H7 (cell line): Measurements from ENCODE around the gene ZNF652. TPM values are rescaled to one million over a fixed set of nuclear protein-coding genes. Genes with fewer than 3 reads are reported as not detected.
"Not testable (repeated sequence)": the region's sequence is repeated elsewhere in the genome, so short reads cannot be mapped to it uniquely, and the experiment has no call there.

Experiments
- DNase-seq: peaks from one replicate; pipeline ENCODE4 v3.0.0; 2012
- H3K27me3 ChIP-seq: 2 replicates; pipeline ENCODE4 v1.6.0; 2011; ENCODE audit warnings: mild to moderate bottlenecking, low read length; ENCODE audit not compliant: control insufficient read depth, insufficient read depth
- H3K36me3 ChIP-seq: replicated peaks from 2 replicates; pipeline ENCODE4 v1.5.1; 2011; ENCODE audit warnings: low read length; ENCODE audit not compliant: control insufficient read depth, insufficient read depth
- H3K4me3 ChIP-seq: 2 replicates; pipeline ENCODE4 v1.5.1; 2011; ENCODE audit warnings: low read depth, mild to moderate bottlenecking, control low read depth, low read length, moderate library complexity; ENCODE audit not compliant: insufficient read depth
- total RNA-seq: library from RNA; depleted of rRNA; stranded (reverse); fragments of >200 nt; shearing (Covaris generic); gene quantifications from 2 replicates; pipeline ENCODE4 v1.2.3, GENCODE V29; 2014

ZNF652 gene
- total RNA-seq, 1 experiment from 2014 or later = 22.9 TPM

DNA sequence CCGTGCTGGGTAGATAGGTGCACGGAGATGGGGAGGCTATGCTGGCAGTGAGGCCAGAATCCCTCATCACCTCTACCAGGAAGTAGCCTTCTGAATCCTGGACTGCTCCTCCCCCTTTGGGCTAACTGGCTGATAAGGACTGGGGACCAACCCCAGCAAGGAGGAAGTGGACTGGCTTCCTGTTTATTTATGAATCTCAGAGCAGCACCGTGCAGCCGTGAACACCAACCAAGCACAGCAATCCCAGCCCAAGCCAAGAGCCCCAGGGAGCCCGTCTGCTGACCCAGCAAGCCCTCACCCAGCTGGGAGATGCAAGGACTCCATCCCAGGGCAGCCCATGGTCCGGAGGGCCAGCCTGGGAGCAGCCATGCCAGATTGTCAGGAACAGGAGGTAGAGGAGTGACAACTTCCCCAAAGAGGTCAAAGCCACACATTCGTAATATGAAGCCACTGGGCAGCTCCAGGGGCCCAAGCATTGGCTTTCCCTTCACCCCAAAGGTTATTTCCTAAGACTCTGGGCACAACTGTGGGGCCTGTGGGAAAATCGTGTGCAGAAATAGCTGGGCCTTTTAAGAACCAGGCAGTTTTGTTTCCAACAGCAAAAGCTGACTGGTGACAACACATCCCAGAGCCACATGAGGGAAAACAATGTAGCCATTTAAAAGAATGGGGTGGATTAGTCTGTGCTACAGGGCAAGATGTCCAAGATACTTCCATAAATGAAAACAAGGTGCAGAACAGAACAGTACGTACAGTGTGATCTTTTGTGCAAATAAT lies 28.7 kb upstream of the ZNF652 start:
- DNase-seq = no peak
- no peak overlapping the region for H3K4me3 ChIP-seq
- H3K36me3 ChIP-seq = no peaks in the 10 kb centered on the region
- H3K27me3 ChIP-seq = no peaks in the 10 kb centered on the region

- H3K4me3 ChIP-seq, H3K36me3 ChIP-seq: not testable (repeated sequence)
These were observed 27.7 kb upstream of the ZNF652 start for GRCh38 chr17:49389514-49390347.

DNA sequence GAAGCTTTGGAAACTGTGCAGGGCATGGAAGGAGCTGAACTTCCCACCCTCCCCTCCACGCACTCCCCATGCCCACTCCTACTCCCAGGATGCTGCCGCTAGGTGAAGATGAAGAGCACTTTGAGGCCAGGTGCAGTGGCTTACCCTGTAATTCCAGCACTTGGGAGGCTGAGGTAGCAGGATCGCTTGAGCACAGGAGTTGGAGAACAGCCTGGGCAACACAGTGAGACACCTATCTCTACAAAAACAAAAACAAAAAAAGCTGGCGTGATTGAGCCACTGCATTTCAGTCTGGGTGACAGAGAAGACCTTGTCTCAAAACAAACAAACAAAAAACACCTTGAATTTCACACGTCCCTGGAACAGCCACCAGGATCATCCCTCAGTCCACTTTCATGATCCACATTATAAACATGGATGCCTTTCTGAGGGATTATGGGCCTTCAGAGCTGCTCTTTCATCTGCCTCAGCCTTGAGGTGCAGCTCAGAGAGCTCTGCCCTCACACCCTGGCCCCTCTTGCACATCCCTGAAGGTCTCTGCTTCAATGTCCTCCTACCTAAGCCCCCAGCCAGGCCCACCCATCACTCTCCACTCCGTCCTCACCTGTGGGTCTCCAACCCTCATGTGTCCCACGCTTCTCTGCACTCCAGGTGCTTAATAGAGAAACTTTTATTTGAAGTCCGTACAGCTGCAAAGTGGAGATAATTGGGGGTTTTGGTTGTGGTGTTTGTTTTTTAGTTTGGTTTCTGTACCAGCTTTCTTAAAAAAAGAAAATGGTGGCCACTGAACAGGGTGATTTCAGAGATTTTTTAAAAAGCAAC lies 26.9 kb upstream of the ZNF652 start:
- Histone ChIP-seq H3K27me3 (no peaks in the 10 kb centered on the region), H3K36me3 (no peaks in the 10 kb centered on the region), H3K4me3 (no peak overlapping the region)
- DNase-seq = no peak

More at GRCh38 chr17:49389514-49390347, 27.7 kb upstream of the ZNF652 start:
- H3K27me3 ChIP-seq, DNase-seq: not testable (repeated sequence)

- Histone ChIP-seq H3K27me3 (no peaks in the 10 kb centered on the region), H3K4me3 (no peak overlapping the region), H3K36me3 (no peaks in the 10 kb centered on the region)
- no peak for DNase-seq
These were observed 26.2 kb upstream of the ZNF652 start for GRCh38 chr17:49388290-49388640.

DNA sequence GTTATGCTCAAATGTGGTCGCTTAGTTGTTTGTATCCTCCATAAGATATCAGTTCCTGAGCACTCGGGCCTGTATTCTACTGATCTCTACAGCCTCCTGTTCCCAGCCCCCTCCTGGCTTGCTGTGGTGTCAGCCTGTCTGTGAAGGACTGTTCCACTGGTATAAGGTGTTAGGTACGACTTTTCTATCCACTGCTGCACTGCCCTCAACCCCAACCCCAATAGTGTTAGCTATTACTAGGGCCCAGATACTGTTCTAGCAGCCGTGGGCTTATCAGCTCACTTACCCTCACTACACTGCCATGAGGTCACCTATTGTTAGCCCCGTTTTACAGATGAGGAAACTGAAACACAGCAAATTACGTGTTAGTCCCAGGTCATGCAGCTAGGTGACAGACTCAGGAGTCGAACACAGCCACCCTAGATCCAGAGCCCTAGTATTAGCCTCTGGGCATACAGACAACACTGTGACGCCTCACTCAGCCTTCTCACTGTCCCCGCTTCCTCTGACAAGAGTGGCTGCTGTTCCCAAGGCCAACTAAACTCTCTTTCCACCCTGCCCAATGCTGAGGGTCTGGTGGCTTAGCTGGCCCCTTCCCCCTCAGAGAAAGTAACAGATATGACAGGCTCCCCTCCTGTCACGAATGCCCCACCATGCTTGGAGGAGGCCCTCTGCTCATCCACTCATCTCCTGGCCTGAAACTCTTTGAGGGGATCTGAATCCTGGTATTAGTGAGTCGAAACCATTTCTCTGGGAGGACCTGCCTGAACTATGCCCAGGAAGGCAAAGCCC lies 25.6 kb upstream of the ZNF652 start:
- DNase-seq = no peak
- Histone ChIP-seq H3K4me3 (no peak overlapping the region), H3K27me3 (no peaks in the 10 kb centered on the region), H3K36me3 (no peaks in the 10 kb centered on the region)

GRCh38 chr17:49386373-49386772 lies 24.3 kb upstream of the ZNF652 start:
- H3K36me3 ChIP-seq = no peaks in the 10 kb centered on the region
- H3K27me3 ChIP-seq = no peaks in the 10 kb centered on the region
- H3K4me3 ChIP-seq = no peak overlapping the region
- no peak for DNase-seq

DNA sequence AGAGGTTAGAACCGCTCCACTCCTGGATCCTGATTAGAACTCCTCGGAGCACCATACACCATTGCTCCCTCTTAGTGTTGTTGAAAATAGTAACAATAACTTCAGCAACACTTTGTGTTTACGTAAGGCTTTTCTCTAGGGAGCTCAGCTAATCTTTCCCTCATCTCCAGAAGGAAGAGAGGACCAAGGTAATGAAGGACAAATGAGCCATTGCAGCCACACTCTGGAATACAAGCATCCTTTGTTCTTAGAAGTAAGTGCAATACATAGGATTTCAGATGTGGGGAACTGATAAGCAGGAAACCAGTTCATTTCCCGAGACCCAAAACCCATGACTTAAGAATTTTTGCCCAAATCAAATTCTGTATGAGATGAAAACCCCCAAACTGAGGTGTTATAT lies 22.9 kb upstream of the ZNF652 start:
- H3K4me3 ChIP-seq = no peak overlapping the region
- no peaks in the 10 kb centered on the region for H3K27me3 ChIP-seq
- no peak for DNase-seq
- no peaks in the 10 kb centered on the region for H3K36me3 ChIP-seq

DNA sequence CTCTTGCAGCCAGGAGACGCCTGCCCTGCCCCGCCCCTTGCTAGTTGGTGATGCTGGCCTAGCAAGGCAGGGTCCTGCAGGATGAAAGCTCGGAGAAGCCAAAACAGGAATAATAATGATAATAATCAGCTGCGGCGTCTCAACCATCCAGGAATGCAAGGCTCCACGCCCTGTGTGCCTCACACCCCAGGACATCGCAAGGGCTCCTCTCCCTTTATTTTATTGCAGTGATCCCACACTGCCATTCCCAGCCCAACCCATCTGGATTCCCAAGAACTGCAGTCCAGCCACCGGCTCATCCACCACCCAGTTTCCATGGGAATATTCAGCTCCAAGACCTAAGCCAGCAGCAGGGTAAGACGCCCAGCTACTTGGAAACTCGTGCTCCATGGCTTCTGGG lies 21.0 kb upstream of the ZNF652 start:
- Histone ChIP-seq H3K36me3 (no peaks in the 10 kb centered on the region), H3K27me3 (no peaks in the 10 kb centered on the region), H3K4me3 (no peak overlapping the region)
- DNase-seq = no peak

GRCh38 chr17:49382556-49382955 lies 20.5 kb upstream of the ZNF652 start:
- Histone ChIP-seq H3K27me3 (no peaks in the 10 kb centered on the region), H3K4me3 (no peak overlapping the region), H3K36me3 (no peaks in the 10 kb centered on the region)
- no peak for DNase-seq

DNA sequence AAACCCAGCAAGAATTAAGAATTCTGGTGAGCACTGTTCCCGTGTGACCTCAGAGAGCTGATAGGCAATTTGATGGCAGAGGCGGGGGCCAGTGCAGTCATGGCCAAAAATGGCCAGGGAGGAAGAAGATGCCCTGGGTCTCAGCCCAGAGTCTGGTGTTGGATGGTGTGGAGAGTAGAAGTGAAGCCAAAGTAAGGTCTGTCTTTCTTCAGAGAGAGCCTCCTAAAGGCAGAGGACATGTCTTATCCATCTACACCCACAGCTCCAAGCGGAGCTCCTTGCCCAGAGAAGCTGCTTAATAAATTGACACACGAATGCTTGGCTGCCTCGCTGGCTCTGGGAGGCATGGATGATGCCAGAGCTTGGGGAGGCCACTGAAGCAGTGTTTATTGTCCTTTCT lies 19.7 kb upstream of the ZNF652 start:
- no peak for DNase-seq
- no peak overlapping the region for H3K4me3 ChIP-seq
- no peaks in the 10 kb centered on the region for H3K36me3 ChIP-seq
- no peaks in the 10 kb centered on the region for H3K27me3 ChIP-seq

- Histone ChIP-seq H3K27me3 (no peaks in the 10 kb centered on the region), H3K36me3 (no peaks in the 10 kb centered on the region), H3K4me3 (no peak overlapping the region)
- DNase-seq = no peak
These were observed 19.0 kb upstream of the ZNF652 start for GRCh38 chr17:49381033-49381432.

DNA sequence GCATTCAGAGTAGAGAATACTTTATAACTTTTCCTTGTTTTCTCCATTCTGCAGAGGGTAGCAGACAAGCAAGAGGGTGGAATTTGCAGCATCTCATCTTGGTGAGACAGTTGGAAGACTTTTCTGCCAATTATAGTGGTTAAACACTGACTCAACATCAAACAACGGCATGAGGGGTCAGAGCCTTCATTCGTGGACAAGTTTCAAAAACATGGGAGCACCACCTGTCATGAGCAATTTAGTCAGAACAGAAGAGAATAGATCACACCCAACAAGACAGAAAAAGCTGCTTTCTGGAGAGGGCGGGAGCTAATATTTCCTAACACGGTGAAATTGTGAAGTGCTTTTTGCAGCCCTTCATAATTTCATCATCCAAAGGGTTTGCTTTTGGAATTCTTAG lies 17.9 kb upstream of the ZNF652 start:
- DNase-seq = no peak
- Histone ChIP-seq H3K27me3 (no peaks in the 10 kb centered on the region), H3K36me3 (no peaks in the 10 kb centered on the region), H3K4me3 (no peak overlapping the region)

DNA sequence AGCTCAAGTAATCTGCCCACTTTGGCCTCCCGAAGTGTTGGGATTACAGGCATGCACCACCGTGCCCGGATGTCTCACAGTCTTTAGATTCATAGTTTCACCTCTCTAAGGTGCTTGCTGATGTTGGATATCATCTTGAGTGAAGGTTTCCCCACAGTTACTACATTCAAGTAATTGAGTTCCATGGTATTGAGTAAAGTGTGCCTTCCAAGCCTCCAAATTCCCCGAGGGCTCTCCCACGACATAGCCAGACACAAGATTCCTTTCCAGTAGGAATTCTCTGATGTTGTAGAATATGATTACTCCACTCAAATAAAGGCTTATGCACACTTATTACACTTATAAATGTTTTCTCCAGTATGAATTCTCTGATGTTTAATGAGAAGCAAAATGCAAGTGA lies 16.3 kb upstream of the ZNF652 start:
- no peak for DNase-seq
- Histone ChIP-seq H3K4me3 (no peak overlapping the region), H3K36me3 (no peaks in the 10 kb centered on the region), H3K27me3 (no peaks in the 10 kb centered on the region)

- Histone ChIP-seq H3K27me3 (no peaks in the 10 kb centered on the region), H3K36me3 (no peaks in the 10 kb centered on the region)
- no peak for DNase-seq
These were observed 13.5 kb upstream of the ZNF652 start for GRCh38 chr17:49375544-49375943.

More at GRCh38 chr17:49375544-49375943, 13.5 kb upstream of the ZNF652 start:
- no peak overlapping the region for H3K4me3 ChIP-seq
